Fibroblast of skin of left quadriceps (primary cell): ENCODE data around the gene ID1.
"Not testable (repeated sequence)": the region's sequence is repeated elsewhere in the genome, so short reads cannot be mapped to it uniquely, and the experiment has no call there.

ENCODE experiments used
- DNase-seq, 2 experiments: peaks; one replicate each; pipeline ENCODE4 v3.0.0-alpha.2; 2013; ENCODE audit warnings: low read depth in 2 of 2

The ID1 gene

DNA sequence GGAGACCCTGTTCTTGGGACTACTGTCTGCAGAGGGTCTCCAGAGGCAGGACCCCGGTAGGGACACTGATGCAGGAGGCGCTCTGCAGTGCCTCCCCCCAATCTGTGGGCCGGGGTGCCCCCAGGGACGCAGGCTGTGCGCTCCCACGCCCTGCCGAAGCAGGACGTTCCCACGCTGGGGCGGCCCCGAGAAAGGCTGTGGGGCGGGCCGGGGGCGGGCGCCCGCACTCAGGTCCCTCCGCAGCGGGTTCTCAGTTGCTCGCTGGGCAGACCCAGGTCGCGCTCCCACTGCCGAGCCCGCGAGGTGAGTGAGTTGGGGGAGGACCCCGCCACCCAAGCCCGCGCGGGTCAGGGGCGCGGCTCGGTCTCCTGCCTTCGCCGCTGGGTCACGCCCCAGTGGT, 32.6 kb downstream of the ID1 start, which contains the start of gene COX4I2:
Gene COX4I2 (plus strand): TSS at position 253 of the 400 bp plus-strand sequence. CDS start 1,106 bp downstream, outside the sequence.
- DNase-seq: no peak

DNA sequence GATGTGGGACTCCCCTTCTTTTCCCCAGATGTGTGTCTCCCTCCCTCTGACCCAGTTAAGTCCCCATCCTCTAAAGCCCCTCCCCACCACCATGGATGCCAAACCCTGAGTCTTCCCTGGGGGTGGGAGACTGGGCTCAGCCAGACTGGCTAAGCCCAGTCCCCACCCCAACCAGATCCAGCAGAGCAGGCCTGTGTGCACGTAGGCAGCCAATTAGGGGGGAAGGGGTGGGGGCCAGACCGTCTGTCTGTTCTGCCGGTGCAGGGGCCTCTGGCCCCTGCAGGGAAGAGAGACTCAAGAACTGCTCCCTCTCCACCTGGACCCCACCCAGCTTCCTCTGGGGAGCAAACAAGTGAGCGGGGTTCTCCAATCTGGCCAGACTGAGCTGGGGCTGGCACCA, 33.2 kb downstream of the ID1 start:
- no peak for DNase-seq

DNA sequence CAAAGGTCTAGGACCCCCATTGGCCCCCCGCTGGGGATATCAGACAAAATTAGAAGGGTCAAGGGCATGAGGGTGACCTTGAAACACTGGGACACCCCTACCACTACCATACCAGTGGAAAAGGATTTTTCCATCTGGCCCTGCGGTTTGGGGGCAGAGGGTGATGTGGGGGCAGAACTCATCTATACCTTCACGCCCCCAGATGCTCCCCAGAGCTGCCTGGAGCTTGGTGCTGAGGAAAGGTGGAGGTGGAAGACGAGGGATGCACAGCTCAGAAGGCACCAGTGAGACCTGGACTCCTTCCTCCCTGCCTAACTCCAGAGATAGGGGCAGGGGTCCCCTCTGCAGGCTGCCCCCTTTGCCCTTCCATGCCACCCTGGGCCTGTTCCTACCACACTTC, 33.7 kb downstream of the ID1 start:
- no peak for DNase-seq

DNA sequence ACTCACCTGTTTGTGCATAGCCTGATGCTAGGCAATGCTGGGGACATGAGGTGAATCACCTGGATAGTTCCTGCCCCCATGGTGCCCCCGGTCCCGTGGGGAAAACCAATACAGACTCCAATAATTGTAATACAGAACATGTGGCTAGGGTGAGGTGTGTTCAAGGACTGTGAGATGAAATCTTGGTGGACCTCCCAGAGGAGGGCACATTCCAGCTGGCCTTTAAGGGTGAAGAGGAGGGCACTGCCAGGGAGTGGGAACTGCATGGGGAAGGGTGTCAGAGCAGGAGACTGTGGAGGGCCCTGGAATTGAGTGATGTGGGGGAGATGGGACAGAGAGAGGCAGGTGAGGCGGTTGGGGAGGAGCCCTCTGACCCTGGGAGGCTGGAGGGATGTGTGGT, 35.2 kb downstream of the ID1 start:
- no peak for DNase-seq

DNA sequence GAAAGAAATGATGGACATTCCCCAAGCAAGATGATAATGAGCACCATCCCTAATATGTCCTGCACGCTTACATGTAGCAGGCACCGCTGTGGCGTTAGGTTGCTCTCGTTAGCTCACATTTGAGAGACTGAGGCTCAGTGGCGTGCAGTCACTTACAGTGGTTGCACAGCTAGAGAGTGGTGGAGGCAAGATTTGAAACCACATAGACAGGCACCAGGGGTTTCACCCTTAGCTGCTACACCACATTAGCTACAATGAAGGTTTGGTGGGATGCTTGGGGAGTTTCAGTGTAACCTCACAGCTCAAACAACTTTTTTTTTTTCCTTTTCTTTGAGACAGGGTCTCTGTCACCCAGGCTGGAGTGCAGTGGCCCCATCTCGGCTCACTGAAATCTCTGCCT, 36.3 kb downstream of the ID1 start:
- DNase-seq: no peak

DNA sequence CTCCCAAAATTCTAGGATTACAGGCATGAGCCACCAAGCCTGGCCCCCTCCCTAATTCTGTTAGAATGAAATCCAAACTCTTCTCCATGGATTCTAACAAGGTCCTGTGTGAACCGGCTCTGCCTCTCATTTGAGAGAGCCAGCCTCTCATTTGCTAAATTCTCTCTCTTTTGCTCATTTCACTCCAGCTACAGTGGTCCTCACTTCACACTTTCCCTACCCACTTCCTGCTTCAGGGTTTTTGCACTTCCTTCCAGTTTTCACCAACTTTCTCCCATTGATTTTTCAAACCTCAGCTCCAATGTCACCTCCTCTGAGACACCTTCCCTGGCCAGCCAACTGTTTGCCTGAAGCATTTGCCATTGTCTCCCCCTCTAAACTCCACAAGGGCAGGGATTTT, 37.7 kb downstream of the ID1 start:
- no peak for DNase-seq

DNA sequence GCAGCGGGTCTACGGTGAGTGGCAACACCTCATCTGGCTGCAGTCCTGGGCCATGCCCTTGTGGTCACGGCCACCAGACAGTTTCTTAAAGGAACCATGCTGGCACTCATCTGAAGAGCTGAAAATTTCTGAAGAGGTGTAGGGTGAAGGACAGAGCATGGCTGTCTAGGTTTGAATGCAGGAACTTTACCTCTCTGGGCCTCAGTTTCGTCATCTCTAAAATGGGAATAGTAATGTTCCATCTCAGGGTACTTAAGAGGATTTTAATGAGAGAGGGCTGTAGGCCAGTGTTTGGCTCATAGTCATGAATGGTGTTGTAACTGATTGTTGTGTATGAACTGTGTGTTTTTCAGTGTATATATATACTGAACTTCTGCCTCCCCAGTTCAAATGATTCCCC, 38.4 kb downstream of the ID1 start:
- DNase-seq: no peak

DNA sequence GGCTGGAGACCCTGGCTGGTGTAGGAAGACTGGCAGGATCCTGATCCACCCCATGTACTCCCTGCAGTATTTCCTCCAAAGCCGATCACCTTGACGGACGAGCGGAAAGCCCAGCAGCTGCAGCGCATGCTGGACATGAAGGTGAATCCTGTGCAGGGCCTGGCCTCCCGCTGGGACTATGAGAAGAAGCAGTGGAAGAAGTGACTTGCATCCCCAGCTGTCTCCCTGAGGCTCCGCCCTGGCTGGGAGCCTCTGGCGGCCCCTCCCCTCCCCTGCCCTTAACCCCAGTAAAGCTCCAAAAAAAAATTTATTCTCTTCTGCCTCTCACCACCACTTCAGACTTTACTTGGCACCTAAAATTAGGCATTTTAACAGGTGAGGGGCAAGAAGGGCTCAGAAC, 39.6 kb downstream of the ID1 start:
- DNase-seq: no peak

DNA sequence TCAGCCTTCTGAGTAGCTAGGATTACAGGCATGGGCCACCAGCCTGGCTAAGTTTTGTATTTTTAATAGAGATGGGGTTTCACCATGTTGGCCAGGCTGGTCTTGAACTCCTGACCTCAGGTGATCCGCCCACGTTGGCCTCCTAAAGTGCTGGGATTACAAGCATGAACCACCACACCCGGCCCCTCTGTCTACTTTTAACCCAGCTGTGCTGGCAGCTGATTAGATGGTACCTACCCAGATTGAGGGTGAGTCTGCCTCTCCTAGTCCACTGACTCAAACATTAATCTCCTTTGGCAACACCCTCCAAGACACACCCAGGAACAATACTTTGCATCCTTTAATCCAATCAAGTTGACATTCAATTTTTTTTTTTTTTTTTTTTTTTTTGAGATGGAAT, 43.0 kb downstream of the ID1 start:
- not testable (repeated sequence) for DNase-seq

DNA sequence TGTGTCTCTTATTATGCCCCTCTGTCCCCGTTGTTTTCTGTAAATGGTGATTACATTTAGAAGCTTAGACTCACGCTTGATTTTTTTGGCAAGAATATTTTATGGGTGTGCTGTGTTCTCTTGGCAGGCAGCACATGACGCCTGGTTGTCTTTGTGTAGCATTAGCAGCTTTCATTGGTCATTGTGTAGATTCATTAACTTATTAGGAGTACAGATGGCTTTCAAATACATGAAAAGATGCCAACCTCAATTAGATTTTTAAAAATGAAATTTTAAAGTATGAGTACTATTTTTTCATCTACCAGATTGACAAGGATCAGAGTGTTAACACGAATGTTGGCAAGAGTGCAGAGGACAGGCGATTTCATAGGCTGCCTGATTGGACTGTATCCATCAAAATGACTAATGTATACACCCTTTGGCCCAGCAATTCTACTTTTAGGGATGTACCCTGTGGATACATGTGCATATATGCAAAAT, 47.9 kb downstream of the ID1 start:
- DNase-seq: peak; percentile 38 to 42

DNA sequence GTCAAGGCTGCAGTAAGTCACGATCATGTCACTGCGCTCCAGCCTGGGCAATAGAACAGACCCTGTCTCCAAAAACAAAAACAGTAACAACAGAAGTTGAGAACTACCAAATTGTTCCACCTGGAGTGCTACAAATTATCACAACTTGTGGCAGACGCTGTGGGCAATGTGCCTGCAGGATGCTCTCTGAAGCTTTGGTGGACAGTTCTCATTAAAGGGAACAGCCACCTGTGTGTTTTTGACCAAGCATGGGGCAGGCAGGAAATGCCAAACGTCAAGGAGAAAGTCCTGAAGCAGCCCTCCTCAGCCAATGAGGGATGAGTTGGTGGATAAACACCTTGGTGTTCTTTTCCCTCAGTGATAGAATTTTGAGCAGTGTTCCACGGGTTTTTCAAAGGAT, 48.5 kb downstream of the ID1 start:
- DNase-seq: no peak

DNA sequence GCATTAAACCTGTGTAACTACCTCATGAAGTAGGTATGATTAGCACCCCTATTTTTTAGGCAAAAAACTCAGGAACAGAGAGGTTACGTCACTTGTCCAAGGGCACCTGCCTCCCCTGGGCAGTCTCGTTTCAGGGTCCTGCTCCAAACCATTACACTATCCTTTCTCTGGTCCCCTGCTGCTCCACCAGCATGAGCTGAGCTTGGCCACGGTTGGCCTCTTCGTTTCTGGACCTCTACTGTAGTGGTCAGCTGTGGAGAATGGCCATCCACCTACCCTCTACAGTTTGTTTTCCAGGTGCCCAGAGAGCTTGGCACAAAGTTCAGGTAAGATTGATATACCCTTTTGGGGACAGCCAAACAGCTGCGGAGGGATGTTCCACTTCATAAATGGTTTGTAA, 49.4 kb downstream of the ID1 start:
- DNase-seq: no peak
